ENCODE measurements around the gene POU6F2. TPM values are rescaled to one million over a fixed set of nuclear protein-coding genes. Genes with fewer than 3 reads are reported as not detected.

The POU6F2 gene
- total and polyA plus RNA-seq, 5 experiments from 2014 or later: not detected

- Mint-ChIP-seq H3K27me3 (peaks cover 0 to 3% (median 0%) of the 10 kb centered on the region in 5 donors), H3K27ac (no peak overlapping the region), H3K36me3 (no peaks in the 10 kb centered on the region), H3K9me3 (no peaks in the 10 kb centered on the region), H3K4me3 (no peak overlapping the region), H3K4me1 (peaks cover 4 to 21% (median 11%) of the 10 kb centered on the region in 4 donors)
- ATAC-seq: no peak
- POLR2A ChIA-PET: no interaction called here
- DNase-seq: no peak
Measured at GRCh38 chr7:39510864-39511354, 533.2 kb downstream of the POU6F2 start.

- ATAC-seq (no peak), DNase-seq (no peak)
- POLR2A ChIA-PET: no interaction called here
- Mint-ChIP-seq H3K27ac (peak overlapping the region in 2 of 10 donors; percentile 35 to 63), H3K9me3 (no peaks in the 10 kb centered on the region), H3K4me1 (peaks cover 0 to 2% (median 0%) of the 10 kb centered on the region in 4 donors), H3K27me3 (peaks cover 0 to 6% (median 1%) of the 10 kb centered on the region in 5 donors), H3K36me3 (no peaks in the 10 kb centered on the region), H3K4me3 (no peak overlapping the region)
Measured at GRCh38 chr7:39515534-39516228, 538.0 kb downstream of the POU6F2 start.

DNA sequence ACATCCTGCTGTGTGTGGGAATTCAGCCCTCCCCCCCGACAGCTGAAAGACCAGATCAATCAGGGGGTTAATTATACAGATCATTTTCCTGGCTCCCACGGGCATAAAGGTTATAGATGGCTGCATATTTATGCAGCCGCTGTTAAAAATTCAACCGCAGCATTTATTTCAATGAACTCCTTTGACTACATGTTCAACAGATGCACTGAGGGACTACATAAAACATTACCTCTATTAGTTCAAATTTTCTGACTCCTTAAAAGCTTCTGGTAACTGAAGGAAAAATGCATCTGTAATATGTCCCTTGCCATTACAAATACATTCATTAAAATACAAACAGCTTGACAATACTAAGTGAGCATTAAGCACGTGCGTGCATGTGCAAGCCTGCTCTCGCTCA is 538.8 kb downstream of the POU6F2 start:
- H3K9me3 Mint-ChIP-seq: no peaks in the 10 kb centered on the region
- ATAC-seq (no peak), DNase-seq (no peak)
- H3K36me3 Mint-ChIP-seq: no peaks in the 10 kb centered on the region
- POLR2A ChIA-PET: no interaction called here
- H3K27me3 Mint-ChIP-seq: peaks cover 0 to 6% (median 1%) of the 10 kb centered on the region in 5 donors
- H3K4me1 Mint-ChIP-seq: peaks cover 0 to 2% (median 0%) of the 10 kb centered on the region in 4 donors
- H3K27ac Mint-ChIP-seq: no peak overlapping the region
- no peak overlapping the region for H3K4me3 Mint-ChIP-seq

GRCh38 chr7:39517240-39517639 is 539.5 kb downstream of the POU6F2 start:
- Mint-ChIP-seq H3K27ac (no peak overlapping the region), H3K36me3 (no peaks in the 10 kb centered on the region), H3K27me3 (peaks cover 1 to 7% (median 6%) of the 10 kb centered on the region in 5 donors), H3K4me1 (peaks cover 0 to 2% (median 0%) of the 10 kb centered on the region in 4 donors), H3K4me3 (no peak overlapping the region), H3K9me3 (peaks cover 0 to 1% (median 0%) of the 10 kb centered on the region in 9 donors)
- POLR2A ChIA-PET: no interaction called here
- DNase-seq (no peak), ATAC-seq (no peak)

Other genes starting within 250 kb of the POU6F2 start
- gene VPS41, start 68.7 kb upstream of the POU6F2 start, total RNA-seq: 10 to 100 TPM; 57.7 to 66.0 TPM
- 10 to 100 TPM; 33.3 to 43.2 (median 35.0) TPM for gene VPS41, start 68.7 kb upstream of the POU6F2 start, polyA plus RNA-seq